ENCODE data around the gene PPP1R2B.

The PPP1R2B gene

GRCh38 chr5:156871212-156871611, 21.1 kb downstream of the PPP1R2B start:
- Histone ChIP-seq H3K27ac (replicated peaks) (no peak overlapping the region), H3K4me3 (replicated peaks; ENCODE audit: insufficient read depth, low read length) (no peak overlapping the region), H3K27me3 (ENCODE audit: insufficient read depth, poor library complexity, severe bottlenecking) (no peaks in the 10 kb centered on the region)
- no peak for TF ChIP-seq REST (IDR thresholded peaks at IDR 0.05; ENCODE audit: insufficient replicate concordance, low read depth)
- no peak for TF ChIP-seq CTCF (IDR thresholded peaks at IDR 0.05; ENCODE audit: insufficient read depth, low read length)
- no peak for TF ChIP-seq SPI1 (IDR thresholded peaks at IDR 0.05; ENCODE audit: borderline replicate concordance, low read depth)
- TF ChIP-seq POLR2AphosphoS5 (IDR thresholded peaks at IDR 0.05; ENCODE audit: low read depth): no peak
- no peak for TF ChIP-seq GABPA (IDR thresholded peaks at IDR 0.05; ENCODE audit: low read depth)
- DNase-seq (ENCODE audit: low read depth in 1 of 2, low spot score in 1 of 2): no peak

GRCh38 chr5:156879665-156880285, 29.7 kb downstream of the PPP1R2B start:
- no peak overlapping the region for H3K4me3 ChIP-seq (replicated peaks; ENCODE audit: insufficient read depth, low read length)
- no peaks in the 10 kb centered on the region for H3K27me3 ChIP-seq (ENCODE audit: insufficient read depth, poor library complexity, severe bottlenecking)
- no peak for DNase-seq (ENCODE audit: low read depth in 1 of 2, low spot score in 1 of 2)
- no peak for TF ChIP-seq GABPA (IDR thresholded peaks at IDR 0.05; ENCODE audit: low read depth)
- no peak for TF ChIP-seq CTCF (IDR thresholded peaks at IDR 0.05; ENCODE audit: insufficient read depth, low read length)
- TF ChIP-seq REST (IDR thresholded peaks at IDR 0.05; ENCODE audit: insufficient replicate concordance, low read depth): no peak
- TF ChIP-seq POLR2AphosphoS5 (IDR thresholded peaks at IDR 0.05; ENCODE audit: low read depth): no peak
- TF ChIP-seq SPI1 (IDR thresholded peaks at IDR 0.05; ENCODE audit: borderline replicate concordance, low read depth): no peak
- H3K27ac ChIP-seq (replicated peaks): no peak overlapping the region

GRCh38 chr5:156883316-156883875, 33.3 kb downstream of the PPP1R2B start:
- TF ChIP-seq GABPA (IDR thresholded peaks at IDR 0.05; ENCODE audit: low read depth) (no peak), REST (IDR thresholded peaks at IDR 0.05; ENCODE audit: insufficient replicate concordance, low read depth) (no peak), CTCF (IDR thresholded peaks at IDR 0.05; ENCODE audit: insufficient read depth, low read length) (no peak), SPI1 (IDR thresholded peaks at IDR 0.05; ENCODE audit: borderline replicate concordance, low read depth) (no peak), POLR2AphosphoS5 (IDR thresholded peaks at IDR 0.05; ENCODE audit: low read depth) (no peak)
- DNase-seq (ENCODE audit: low read depth in 1 of 2, low spot score in 1 of 2): no peak
- Histone ChIP-seq H3K27ac (replicated peaks) (no peak overlapping the region), H3K27me3 (ENCODE audit: insufficient read depth, poor library complexity, severe bottlenecking) (no peaks in the 10 kb centered on the region), H3K4me3 (replicated peaks; ENCODE audit: insufficient read depth, low read length) (no peak overlapping the region)
